Measurements from ENCODE around the gene TMEM171.

- TF ChIP-seq CTCF (IDR thresholded peaks at IDR 0.05) (no peak), POLR2A (IDR thresholded peaks at IDR 0.05) (no peak)
Observed at GRCh38 chr5:73093943-73094342, 26.4 kb upstream of the TMEM171 start.

Data from esophagus squamous epithelium (tissue), 4 donors.